Astrocyte (in vitro differentiated cells and primary cell): ENCODE data around the gene FLG2. TPM values are rescaled to one million over a fixed set of nuclear protein-coding genes. Genes with fewer than 3 reads are reported as not detected.

Source experiments
- DNase-seq: peaks from one replicate; pipeline ENCODE4 v3.0.0-alpha.2; 2010; ENCODE audit warnings: low read depth
- FAIRE-seq: peaks from 2 replicates; lab custom pipeline; 2011; peaks lifted over from hg19 to GRCh38; lab: Jason Lieb, UNC
- H2AFZ ChIP-seq: 2 replicates; pipeline ENCODE4 v1.6.0; 2012; ENCODE audit warnings: low read depth, low read length, inconsistent platforms
- H3K27ac ChIP-seq: 2 replicates; pipeline ENCODE4 v1.5.1; 2011; ENCODE audit warnings: low read depth, low read length, inconsistent platforms
- H3K27me3 ChIP-seq: 2 replicates; pipeline ENCODE4 v1.6.0; 2011; ENCODE audit warnings: low read length, inconsistent platforms; ENCODE audit not compliant: insufficient read depth
- H3K36me3 ChIP-seq: 2 replicates; pipeline ENCODE4 v1.5.1; 2011; ENCODE audit warnings: low read length, inconsistent platforms; ENCODE audit not compliant: insufficient read depth
- H3K4me1 ChIP-seq: 2 replicates; pipeline ENCODE4 v1.5.1; 2011; ENCODE audit warnings: low read length, inconsistent platforms; ENCODE audit not compliant: insufficient read depth
- H3K4me2 ChIP-seq: 2 replicates; pipeline ENCODE4 v1.6.0; 2012; ENCODE audit warnings: low read length, inconsistent platforms
- H3K4me3 ChIP-seq: 2 replicates; pipeline ENCODE4 v1.5.1; 2011; ENCODE audit warnings: low read depth, mild to moderate bottlenecking, low read length, inconsistent platforms; ENCODE audit not compliant: insufficient read depth
- H3K79me2 ChIP-seq: 2 replicates; pipeline ENCODE4 v1.6.0; 2012; ENCODE audit warnings: mild to moderate bottlenecking, low read length, inconsistent platforms; ENCODE audit not compliant: insufficient read depth
- H3K9ac ChIP-seq: 2 replicates; pipeline ENCODE4 v1.6.0; 2012; ENCODE audit warnings: mild to moderate bottlenecking, low read length, inconsistent platforms
- H3K9me3 ChIP-seq: 2 replicates; pipeline ENCODE4 v1.5.1; 2012; ENCODE audit warnings: low read depth, mild to moderate bottlenecking, low read length, inconsistent platforms; ENCODE audit not compliant: insufficient read depth
- H4K20me1 ChIP-seq: 2 replicates; pipeline ENCODE4 v1.6.0; 2012; ENCODE audit warnings: low read length, inconsistent platforms; ENCODE audit not compliant: insufficient read depth
- H3K27ac Mint-ChIP-seq: one replicate; pipeline ENCODE4 v1.8.0; 2021; ENCODE audit warnings: mild to moderate bottlenecking, mixed read lengths; ENCODE audit not compliant: unreplicated experiment
- H3K27me3 Mint-ChIP-seq: one replicate; pipeline ENCODE4 v1.8.0; 2021; ENCODE audit warnings: low read depth, mixed read lengths; ENCODE audit not compliant: unreplicated experiment
- H3K36me3 Mint-ChIP-seq: one replicate; pipeline ENCODE4 v1.8.0; 2021; ENCODE audit warnings: low read depth, mixed read lengths; ENCODE audit not compliant: unreplicated experiment
- H3K4me1 Mint-ChIP-seq: one replicate; pipeline ENCODE4 v1.8.0; 2021; ENCODE audit warnings: low read depth, mixed read lengths; ENCODE audit not compliant: unreplicated experiment
- H3K4me3 Mint-ChIP-seq: one replicate; pipeline ENCODE4 v1.8.0; 2021; ENCODE audit warnings: mild to moderate bottlenecking, moderate library complexity, mixed read lengths; ENCODE audit not compliant: unreplicated experiment
- H3K9me3 Mint-ChIP-seq: one replicate; pipeline ENCODE4 v1.8.0; 2021; ENCODE audit warnings: mild to moderate bottlenecking, mixed read lengths; ENCODE audit not compliant: unreplicated experiment
- EZH2 ChIP-seq: IDR thresholded peaks from 2 replicates; pipeline ENCODE4 v1.6.1; 2012; ENCODE audit warnings: mild to moderate bottlenecking, low read length, inconsistent platforms; ENCODE audit not compliant: insufficient read depth
- total RNA-seq: library from RNA; stranded (reverse); gene quantifications from 2 replicates; pipeline ENCODE4 v1.2.1, GENCODE V29; 2021
- TF ChIP-seq, protein P1 (sequence below): IDR thresholded peaks from 2 replicates; pipeline ENCODE4 v1.5.1; 2011; ENCODE audit warnings: low read depth, mild to moderate bottlenecking, inconsistent platforms, low read length, moderate library complexity; ENCODE audit not compliant: insufficient read depth

The FLG2 gene
- total RNA-seq, 1 donor from 2014 or later: not detected

DNA sequence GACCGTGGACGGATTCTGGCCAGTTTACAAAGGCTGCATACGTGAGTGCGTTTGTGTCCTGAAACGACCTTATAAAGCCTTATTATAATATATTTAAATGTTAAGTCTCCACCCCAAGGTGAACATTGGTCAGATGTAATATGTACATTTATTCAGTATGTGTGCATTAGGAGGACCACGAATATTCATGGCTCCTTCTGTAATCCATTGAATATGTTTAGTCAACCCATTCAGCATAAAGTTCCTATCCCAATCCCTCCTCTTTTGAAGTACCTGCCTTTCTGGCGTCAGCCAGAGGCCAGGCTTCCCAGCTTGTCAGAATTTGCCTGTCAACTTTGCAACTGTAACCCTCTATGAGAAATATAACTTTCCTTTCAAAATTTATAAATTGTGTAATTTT, 24.4 kb downstream of the FLG2 start:
- H3K9me3 ChIP-seq: no peaks in the 10 kb centered on the region
- no peak for DNase-seq
- H3K27me3 ChIP-seq: no peaks in the 10 kb centered on the region
- H3K79me2 ChIP-seq: no peaks in the 10 kb centered on the region
- Mint-ChIP-seq H3K9me3 (no peaks in the 10 kb centered on the region), H3K27ac (no peak overlapping the region), H3K27me3 (no peaks in the 10 kb centered on the region), H3K4me1 (peaks cover 2% of the 10 kb centered on the region), H3K4me3 (no peak overlapping the region), H3K36me3 (no peaks in the 10 kb centered on the region)
- H4K20me1 ChIP-seq: no peaks in the 10 kb centered on the region
- H3K9ac ChIP-seq: no peak overlapping the region
- H3K4me3 ChIP-seq: no peak overlapping the region
- H3K4me2 ChIP-seq: no peak overlapping the region
- no peaks in the 10 kb centered on the region for H3K4me1 ChIP-seq
- TF ChIP-seq, protein P1, sequence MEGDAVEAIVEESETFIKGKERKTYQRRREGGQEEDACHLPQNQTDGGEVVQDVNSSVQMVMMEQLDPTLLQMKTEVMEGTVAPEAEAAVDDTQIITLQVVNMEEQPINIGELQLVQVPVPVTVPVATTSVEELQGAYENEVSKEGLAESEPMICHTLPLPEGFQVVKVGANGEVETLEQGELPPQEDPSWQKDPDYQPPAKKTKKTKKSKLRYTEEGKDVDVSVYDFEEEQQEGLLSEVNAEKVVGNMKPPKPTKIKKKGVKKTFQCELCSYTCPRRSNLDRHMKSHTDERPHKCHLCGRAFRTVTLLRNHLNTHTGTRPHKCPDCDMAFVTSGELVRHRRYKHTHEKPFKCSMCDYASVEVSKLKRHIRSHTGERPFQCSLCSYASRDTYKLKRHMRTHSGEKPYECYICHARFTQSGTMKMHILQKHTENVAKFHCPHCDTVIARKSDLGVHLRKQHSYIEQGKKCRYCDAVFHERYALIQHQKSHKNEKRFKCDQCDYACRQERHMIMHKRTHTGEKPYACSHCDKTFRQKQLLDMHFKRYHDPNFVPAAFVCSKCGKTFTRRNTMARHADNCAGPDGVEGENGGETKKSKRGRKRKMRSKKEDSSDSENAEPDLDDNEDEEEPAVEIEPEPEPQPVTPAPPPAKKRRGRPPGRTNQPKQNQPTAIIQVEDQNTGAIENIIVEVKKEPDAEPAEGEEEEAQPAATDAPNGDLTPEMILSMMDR: no peak
- TF ChIP-seq EZH2: no peak
- no peak for FAIRE-seq
- H3K27ac ChIP-seq: no peak overlapping the region
- H3K36me3 ChIP-seq: no peaks in the 10 kb centered on the region
- no peak overlapping the region for H2AFZ ChIP-seq

DNA sequence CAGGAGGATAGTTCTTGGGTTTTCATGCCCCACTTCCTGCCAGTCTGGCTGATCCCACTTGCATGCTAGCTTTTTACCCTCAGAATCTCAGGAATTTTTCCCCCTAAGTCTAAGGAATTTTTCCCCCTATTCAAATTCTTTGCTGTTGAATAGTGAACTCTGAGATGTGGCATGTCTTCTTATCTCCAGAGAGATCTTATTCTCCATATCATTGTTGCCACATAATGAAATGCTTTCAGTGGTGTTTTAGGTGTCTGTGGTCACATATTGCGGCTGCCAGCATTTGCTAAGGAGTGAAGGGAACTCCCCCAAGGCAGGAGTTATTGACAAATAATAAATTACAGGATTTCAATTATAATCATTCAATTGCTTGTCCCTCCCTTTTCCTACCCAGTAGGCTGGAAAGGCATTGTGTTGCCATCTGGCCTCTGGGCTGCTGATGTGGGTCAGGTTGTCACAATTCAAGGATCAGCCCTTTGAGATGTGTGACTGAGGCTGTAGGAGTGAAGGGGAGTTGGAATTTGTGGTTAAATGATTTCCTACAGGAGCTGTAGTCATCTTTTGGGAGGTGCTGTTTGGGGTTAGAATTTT, 30.9 kb downstream of the FLG2 start:
- Histone ChIP-seq H4K20me1 (no peaks in the 10 kb centered on the region), H3K4me3 (no peak overlapping the region), H3K27ac (no peak overlapping the region), H3K4me2 (no peak overlapping the region), H3K4me1 (no peaks in the 10 kb centered on the region), H3K9ac (no peak overlapping the region), H3K79me2 (no peaks in the 10 kb centered on the region), H2AFZ (no peak overlapping the region), H3K36me3 (no peaks in the 10 kb centered on the region), H3K9me3 (no peaks in the 10 kb centered on the region), H3K27me3 (no peaks in the 10 kb centered on the region)
- peak; percentile 29 for FAIRE-seq
- DNase-seq: peak; percentile 51
- H3K27ac Mint-ChIP-seq: peak overlapping the region; percentile 59
- no peak for TF ChIP-seq EZH2
- TF ChIP-seq, protein P1: no peak
- peaks cover 3% of the 10 kb centered on the region for H3K4me1 Mint-ChIP-seq
- H3K36me3 Mint-ChIP-seq: no peaks in the 10 kb centered on the region
- no peaks in the 10 kb centered on the region for H3K9me3 Mint-ChIP-seq
- no peaks in the 10 kb centered on the region for H3K27me3 Mint-ChIP-seq
- H3K4me3 Mint-ChIP-seq: no peak overlapping the region

DNA sequence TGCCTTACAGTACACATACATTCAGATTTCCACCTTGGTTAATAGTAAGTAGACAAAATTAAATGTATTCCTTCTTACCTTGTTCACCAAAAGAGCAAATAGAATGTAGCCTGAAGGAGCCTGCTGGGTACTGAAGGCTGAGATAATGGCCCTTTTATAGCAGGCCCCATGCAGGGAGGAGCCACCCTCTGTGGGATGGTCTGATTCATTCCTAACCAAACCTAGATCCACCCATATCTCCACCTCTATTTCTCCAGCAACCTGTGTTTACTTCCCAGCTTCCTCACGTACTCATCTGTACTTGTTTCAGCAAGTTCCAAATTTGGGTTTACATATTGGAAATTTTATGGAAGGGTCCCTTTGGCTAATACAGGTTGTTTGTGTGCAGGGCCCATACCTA, 34.7 kb downstream of the FLG2 start, which contains the start of gene FLG:
Gene FLG, minus strand, starts transcription at position 129 of the 400 bp plus-strand sequence. CDS start 9,783 bp downstream, outside the sequence.
- no peak within 1 kb of the TSS for H3K4me3 ChIP-seq
- no peaks in the 10 kb centered on the region for H3K9me3 Mint-ChIP-seq
- DNase-seq: no peak

More for the DNA sequence above, 34.7 kb downstream of the FLG2 start, which contains the start of gene FLG:
- H4K20me1 ChIP-seq: no peaks in the 10 kb centered on the region
- Mint-ChIP-seq H3K4me3 (no peak within 1 kb of the TSS), H3K27ac (no peak within 1 kb of the TSS), H3K36me3 (no peaks in the 10 kb centered on the region), H3K4me1 (peaks cover 3% of the 10 kb centered on the region), H3K27me3 (no peaks in the 10 kb centered on the region)
- H2AFZ ChIP-seq: no peak within 1 kb of the TSS
- no peak for FAIRE-seq
- no peak for TF ChIP-seq EZH2
- TF ChIP-seq, protein P1: no peak
- H3K9me3 ChIP-seq: no peaks in the 10 kb centered on the region
- H3K4me1 ChIP-seq: no peaks in the 10 kb centered on the region
- no peak within 1 kb of the TSS for H3K27ac ChIP-seq
- H3K4me2 ChIP-seq: no peak within 1 kb of the TSS
- no peak within 1 kb of the TSS for H3K9ac ChIP-seq
- H3K36me3 ChIP-seq: no peaks in the 10 kb centered on the region
- no peaks in the 10 kb centered on the region for H3K79me2 ChIP-seq
- H3K27me3 ChIP-seq: no peaks in the 10 kb centered on the region
